A549 (cell line): ENCODE measurements around the gene KIF4B.

Source experiments
- BCL3 ChIP-seq: fragments of >200 bp; sonication (Bioruptor Twin); formaldehyde crosslinking; IDR thresholded peaks from 3 replicates; pipeline ENCODE4 v1.6.1; 2016
- CTCF ChIP-seq: fragments of >200 bp; sonication (Bioruptor Twin); formaldehyde crosslinking; IDR thresholded peaks from 3 replicates; pipeline ENCODE4 v1.5.1; 2016
- POLR2A ChIP-seq: IDR thresholded peaks from 2 replicates; pipeline ENCODE4 v1.6.1; 2012; ENCODE audit warnings: mild to moderate bottlenecking, low read length
- REST ChIP-seq: fragments of 200-600 bp; sonication (generic); IDR thresholded peaks from 2 replicates; pipeline ENCODE4 v1.6.1; 2016; ENCODE audit warnings: antibody characterized with exemption, mild to moderate bottlenecking, moderate library complexity
- RFX5 ChIP-seq: fragments of 450-650 bp; IDR thresholded peaks from 2 replicates; pipeline ENCODE4 v1.7.1; 2014; ENCODE audit warnings: antibody characterized with exemption, mild to moderate bottlenecking, moderate library complexity

GRCh38 chr5:155044591-155044990, 31.0 kb downstream of the KIF4B start:
- TF ChIP-seq CTCF, result no peak
- no peak for TF ChIP-seq REST
- TF ChIP-seq POLR2A, result no peak
- TF ChIP-seq RFX5, result no peak
- no peak for TF ChIP-seq BCL3
